H9 (cell line): Measurements from ENCODE around the gene PKIB. TPM values are rescaled to one million over a fixed set of nuclear protein-coding genes. Genes with fewer than 3 reads are reported as not detected.

ENCODE experiments used
- DNase-seq: peaks from one replicate; pipeline ENCODE4 v3.0.0-alpha.2; 2017
- H2AFZ ChIP-seq: one replicate; pipeline ENCODE4 v1.6.1; 2013; ENCODE audit warnings: mild to moderate bottlenecking, low read length, control low read depth, moderate library complexity
- H2AK5ac ChIP-seq: 2 replicates; pipeline ENCODE4 v1.6.1; 2013; ENCODE audit warnings: low read length, control low read depth, mixed read lengths; ENCODE audit not compliant: insufficient read length
- H2BK120ac ChIP-seq: one replicate; pipeline ENCODE4 v1.6.1; 2013; ENCODE audit warnings: low read depth, mild to moderate bottlenecking, low read length, control low read depth, inconsistent platforms; ENCODE audit not compliant: poor library complexity, severe bottlenecking
- H2BK12ac ChIP-seq: 2 replicates; pipeline ENCODE4 v1.6.1; 2013; ENCODE audit warnings: low read length, control low read depth, mixed read lengths, low read depth; ENCODE audit not compliant: insufficient read length
- H2BK15ac ChIP-seq: 2 replicates; pipeline ENCODE4 v1.6.1; 2013; ENCODE audit warnings: low read depth, low read length, control low read depth
- H2BK20ac ChIP-seq: one replicate; pipeline ENCODE4 v1.6.1; 2013; ENCODE audit warnings: low read depth, mild to moderate bottlenecking, low read length, control low read depth, inconsistent platforms; ENCODE audit not compliant: poor library complexity, severe bottlenecking
- H2BK5ac ChIP-seq: 2 replicates; pipeline ENCODE4 v1.6.1; 2013; ENCODE audit warnings: low read length, control low read depth, mixed read lengths; ENCODE audit not compliant: insufficient read length
- H3K14ac ChIP-seq: 2 replicates; pipeline ENCODE4 v1.6.1; 2013; ENCODE audit warnings: low read length, control low read depth; ENCODE audit not compliant: insufficient read depth
- H3K18ac ChIP-seq: 2 replicates; pipeline ENCODE4 v1.6.1; 2013; ENCODE audit warnings: low read depth, mild to moderate bottlenecking, mixed read lengths, low read length, control low read depth; ENCODE audit not compliant: insufficient read length
- H3K23ac ChIP-seq: 2 replicates; pipeline ENCODE4 v1.6.1; 2013; ENCODE audit warnings: low read length, control low read depth, mixed read lengths, low read depth; ENCODE audit not compliant: insufficient read length
- H3K23me2 ChIP-seq: 2 replicates; pipeline ENCODE4 v1.6.1; 2013; ENCODE audit warnings: low read depth, mild to moderate bottlenecking, mixed read lengths, low read length, control low read depth; ENCODE audit not compliant: insufficient read length, poor library complexity, severe bottlenecking
- H3K27ac ChIP-seq: 2 replicates; pipeline ENCODE4 v1.5.1; 2013; ENCODE audit warnings: low read length, control low read depth, mixed read lengths, low read depth; ENCODE audit not compliant: insufficient read length
- H3K27me3 ChIP-seq: 2 replicates; pipeline ENCODE4 v1.6.1; 2013; ENCODE audit warnings: low read length, control low read depth, inconsistent platforms; ENCODE audit not compliant: insufficient read depth
- H3K4ac ChIP-seq: 2 replicates; pipeline ENCODE4 v1.6.1; 2013; ENCODE audit warnings: low read depth, mild to moderate bottlenecking, control low read depth, inconsistent platforms, low read length, moderate library complexity
- H3K4me1 ChIP-seq: 2 replicates; pipeline ENCODE4 v1.6.1; 2013; ENCODE audit warnings: low read length, control low read depth, inconsistent platforms; ENCODE audit not compliant: insufficient read depth
- H3K4me2 ChIP-seq: 2 replicates; pipeline ENCODE4 v1.6.1; 2013; ENCODE audit warnings: low read length, control low read depth, mixed read lengths; ENCODE audit not compliant: insufficient read length, insufficient read depth
- H3K56ac ChIP-seq: 2 replicates; pipeline ENCODE4 v1.6.1; 2013; ENCODE audit warnings: low read depth, mild to moderate bottlenecking, mixed read lengths, low read length, control low read depth; ENCODE audit not compliant: insufficient read length
- H3K79me1 ChIP-seq: 2 replicates; pipeline ENCODE4 v1.6.1; 2013; ENCODE audit warnings: low read depth, mild to moderate bottlenecking, moderate library complexity, low read length, control low read depth, inconsistent platforms; ENCODE audit not compliant: insufficient read depth, poor library complexity, severe bottlenecking
- H3K79me2 ChIP-seq: 2 replicates; pipeline ENCODE4 v1.6.1; 2013; ENCODE audit warnings: low read length, control low read depth, inconsistent platforms; ENCODE audit not compliant: insufficient read depth
- H3K9ac ChIP-seq: 2 replicates; pipeline ENCODE4 v1.6.1; 2013; ENCODE audit warnings: low read length, control low read depth, mixed read lengths; ENCODE audit not compliant: insufficient read length; ENCODE audit errors: extremely low read depth
- H3K9me3 ChIP-seq: one replicate; pipeline ENCODE4 v1.6.1; 2013; ENCODE audit warnings: low read depth, low read length, inconsistent platforms; ENCODE audit not compliant: control insufficient read depth
- H3T11ph ChIP-seq: one replicate; pipeline ENCODE4 v1.6.1; 2013; ENCODE audit warnings: mild to moderate bottlenecking, low read length, control low read depth, inconsistent platforms
- H4K20me1 ChIP-seq: one replicate; pipeline ENCODE4 v1.6.1; 2013; ENCODE audit not compliant: control insufficient read depth, insufficient read length, insufficient read depth
- H4K5ac ChIP-seq: 2 replicates; pipeline ENCODE4 v1.6.1; 2013; ENCODE audit warnings: low read depth, mild to moderate bottlenecking, mixed read lengths, low read length, control low read depth; ENCODE audit not compliant: insufficient read length
- H4K8ac ChIP-seq: replicated peaks from 2 replicates; pipeline ENCODE4 v1.6.1; 2013; ENCODE audit warnings: low read length, control low read depth, mixed read lengths, low read depth; ENCODE audit not compliant: insufficient read length
- H4K91ac ChIP-seq: 2 replicates; pipeline ENCODE4 v1.6.1; 2013; ENCODE audit warnings: low read depth, mild to moderate bottlenecking, moderate library complexity, mixed read lengths, low read length, control low read depth; ENCODE audit not compliant: insufficient read length
- H3K27ac Mint-ChIP-seq, 3 experiments: 2 replicates in 2 of 3; 3 replicates in 1 of 3; pipeline ENCODE4 v1.8.0; 2020 to 2021; ENCODE audit warnings: mixed read lengths in 3 of 3, mild to moderate bottlenecking in 1 of 3, moderate library complexity in 1 of 3
- H3K27me3 Mint-ChIP-seq: 2 replicates; pipeline ENCODE4 v1.8.0; 2021; ENCODE audit warnings: low read depth, mild to moderate bottlenecking, moderate library complexity, mixed read lengths
- H3K36me3 Mint-ChIP-seq, 3 experiments: 2 replicates in 2 of 3; 3 replicates in 1 of 3; pipeline ENCODE4 v1.8.0; 2020 to 2021; ENCODE audit warnings: low read depth in 3 of 3, mixed read lengths in 3 of 3; ENCODE audit not compliant: insufficient read depth in 1 of 3
- H3K4me1 Mint-ChIP-seq, 2 experiments: 2 replicates each; pipeline ENCODE4 v1.8.0; 2020; ENCODE audit warnings: mixed read lengths in 2 of 2
- H3K4me3 Mint-ChIP-seq, 2 experiments: 2 replicates in 1 of 2; 3 replicates in 1 of 2; pipeline ENCODE4 v1.8.0; 2020 to 2021; ENCODE audit warnings: mild to moderate bottlenecking in 2 of 2, mixed read lengths in 2 of 2, moderate library complexity in 1 of 2
- H3K9me3 Mint-ChIP-seq, 2 experiments: 2 replicates in 1 of 2; 3 replicates in 1 of 2; pipeline ENCODE4 v1.8.0; 2020; ENCODE audit warnings: mild to moderate bottlenecking in 2 of 2, mixed read lengths in 2 of 2, moderate library complexity in 1 of 2
- CTCF ChIP-seq: fragments of 200-600 bp; sonication (generic); conservative IDR thresholded peaks from 3 replicates; pipeline ENCODE4 v1.8.0; 2021; ENCODE audit warnings: antibody characterized with exemption, mild to moderate bottlenecking
- WGBS: extraction: QIAGEN DNeasy Blood & Tissue Kit; methylation state at CpG from one replicate; pipeline ENCODE4 v1.1.7; 2013; ENCODE audit warnings: missing lambda C conversion rate, low lambda C conversion rate, mixed read lengths; ENCODE audit not compliant: insufficient read length; ENCODE audit errors: extremely low coverage; 5-methylcytosine and 5-hydroxymethylcytosine counted together
- total RNA-seq: library from RNA; stranded (reverse); gene quantifications from 2 replicates; pipeline ENCODE4 v1.2.1, GENCODE V29; 2021

PKIB gene
- total RNA-seq, 1 experiment from 2014 or later, result 46.5 TPM

- Histone ChIP-seq H3K79me2 (no peaks in the 10 kb centered on the region; the same call in 1 of the 2 replicates), H3K23ac (no peak overlapping the region), H3K4me1 (no peaks in the 10 kb centered on the region; the same call in 1 of the 2 replicates), H4K91ac (no peak overlapping the region), H3K27ac (no peak overlapping the region), H4K5ac (no peak overlapping the region), H2AK5ac (no peak overlapping the region), H3K4ac (no peak overlapping the region), H2BK20ac (no peak overlapping the region), H2BK120ac (no peak overlapping the region), H4K8ac (no peak overlapping the region), H3K4me2 (no peak overlapping the region), H4K20me1 (no peaks in the 10 kb centered on the region), H3T11ph (no peak overlapping the region), H2BK5ac (no peak overlapping the region), H3K56ac (no peak overlapping the region), H3K23me2 (no peaks in the 10 kb centered on the region), H2BK12ac (no peak overlapping the region), H3K14ac (no peak overlapping the region), H3K18ac (no peak overlapping the region), H3K79me1 (no peaks in the 10 kb centered on the region), H2AFZ (no peak overlapping the region), H2BK15ac (no peak overlapping the region), H3K9ac (no peak overlapping the region), H3K9me3 (no peaks in the 10 kb centered on the region), H3K27me3 (no peaks in the 10 kb centered on the region)
- no peak for TF ChIP-seq CTCF
- Mint-ChIP-seq H3K27me3 (no peaks in the 10 kb centered on the region), H3K36me3 (0 out of 7 replicates have a peak, but pooled peaks cover 0 to 4% (median 0%) of the 10 kb centered on the region in 3 experiments), H3K4me3 (no peak overlapping the region), H3K27ac (no peak overlapping the region), H3K9me3 (no peaks in the 10 kb centered on the region), H3K4me1 (peaks cover 0 to 6% of the 10 kb centered on the region in 2 experiments; a peak in 2 of 4 replicates)
- no CpG with 5 or more reads among the region's 3 CpGs for WGBS
- DNase-seq, result no peak
Measured at GRCh38 chr6:122649701-122650100, 39.5 kb downstream of the PKIB start.
